K562 (cell line): Measurements from ENCODE around the gene TCF15. TPM values are rescaled to one million over a fixed set of nuclear protein-coding genes. Genes with fewer than 3 reads are reported as not detected.

Experiments used
- FUS ChIP-seq: fragments of 200-400 bp; formaldehyde crosslinking; optimal IDR thresholded peaks from 2 replicates; pipeline ENCODE3; 2017; ENCODE audit warnings: low read depth, low read length
- HDAC1 ChIP-seq, 2 experiments: fragments of 450-650 bp; IDR thresholded peaks; 2 replicates each; pipeline ENCODE4 v1.6.1; 2016 to 2017; ENCODE audit warnings: inconsistent platforms in 1 of 2, mild to moderate bottlenecking in 1 of 2, moderate library complexity in 1 of 2
- L3MBTL2 ChIP-seq: fragments of 450-650 bp; IDR thresholded peaks from 2 replicates; pipeline ENCODE4 v1.6.1; 2016; ENCODE audit warnings: mild to moderate bottlenecking, moderate library complexity
- NFIC ChIP-seq: fragments of 450-650 bp; IDR thresholded peaks from 2 replicates; pipeline ENCODE4 v1.6.1; 2017; ENCODE audit warnings: mild to moderate bottlenecking, inconsistent platforms
- RAD21 ChIP-seq, 2 experiments: fragments of 250-450 bp in 1 of 2; fragments of 450-650 bp in 1 of 2; sonication (Bioruptor Pico) in 1 of 2; formaldehyde crosslinking in 1 of 2; IDR thresholded peaks in 1 of 2; conservative IDR thresholded peaks in 1 of 2; 2 replicates each; pipeline versions ENCODE4 v1.4.0 to v1.8.0; 2020 to 2022; ENCODE audit warnings: mild to moderate bottlenecking in 2 of 2, moderate library complexity in 1 of 2
- RHOXF2B ChIP-seq: fragments of 250-450 bp; sonication (Bioruptor Pico); conservative IDR thresholded peaks from 2 replicates; pipeline ENCODE4 v1.5.1; 2021
- SMARCA4 ChIP-seq: fragments of 450-650 bp; IDR thresholded peaks from 2 replicates; pipeline ENCODE4 v1.6.1; 2016
- ZNF444 ChIP-seq: fragments of 250-450 bp; sonication (Bioruptor Pico); IDR thresholded peaks from 2 replicates; pipeline ENCODE4 v1.4.0; 2020; ENCODE audit warnings: mild to moderate bottlenecking, moderate library complexity
- polyA plus RNA-seq, 8 experiments: library from polyadenylated mRNA; depleted of rRNA in 4 of 8; stranded (reverse) in 5 of 8; unstranded in 3 of 8; fragments of >200 nt; fragmentation: Nextera tagmentation in 2 of 8; fragmentation: Illumina TruSeq in 1 of 8; extraction: Ambion mirVana in 2 of 8; extraction: Trizol in 1 of 8; gene quantifications; 2 replicates each; pipeline versions ENCODE4 v1.2.1 to v1.2.3, GENCODE V29; 2011 to 2014; ENCODE audit warnings: inconsistent platforms in 1 of 8, missing spikeins in 1 of 8
- total RNA-seq, 7 experiments: library from RNA; depleted of rRNA in 6 of 7; stranded (reverse); fragments of >200 nt in 6 of 7; fragmentation: Illumina TruSeq in 2 of 7; extraction: Trizol in 2 of 7; gene quantifications; 2 replicates each; pipeline versions ENCODE4 v1.2.1 to v1.2.3, GENCODE V29; 2011 to 2021; ENCODE audit warnings: low replicate concordance in 1 of 7
- TF ChIP-seq, protein P1 (sequence below): sonication (generic); formaldehyde crosslinking; IDR thresholded peaks from 2 replicates; pipeline ENCODE4 v1.8.1; 2023; ENCODE audit warnings: mild to moderate bottlenecking, missing genetic modification reagents
- TF ChIP-seq, protein P2 (sequence below): sonication (generic); formaldehyde crosslinking; IDR thresholded peaks from 2 replicates; pipeline ENCODE4 v1.8.0; 2022; ENCODE audit warnings: mild to moderate bottlenecking, missing genetic modification reagents
- TF ChIP-seq, protein P3 (sequence below), 2 experiments: IDR thresholded peaks; 2 replicates each; pipeline ENCODE4 v1.6.1; 2012; ENCODE audit warnings: improper control_type of control experiment in 2 of 2, low read depth in 2 of 2, low read length in 2 of 2, borderline replicate concordance in 1 of 2
- TF ChIP-seq, protein P4 (sequence below): fragments of 450-650 bp; IDR thresholded peaks from 2 replicates; pipeline ENCODE4 v1.6.1; 2018; ENCODE audit not compliant: partially characterized antibody

TCF15 gene
- total and polyA plus RNA-seq, 9 of the 15 experiments (the other 6 are each of a cell fraction or from before 2014, with no cell fraction given), result 0.04 to 5.0 (median 1.2) TPM

DNA sequence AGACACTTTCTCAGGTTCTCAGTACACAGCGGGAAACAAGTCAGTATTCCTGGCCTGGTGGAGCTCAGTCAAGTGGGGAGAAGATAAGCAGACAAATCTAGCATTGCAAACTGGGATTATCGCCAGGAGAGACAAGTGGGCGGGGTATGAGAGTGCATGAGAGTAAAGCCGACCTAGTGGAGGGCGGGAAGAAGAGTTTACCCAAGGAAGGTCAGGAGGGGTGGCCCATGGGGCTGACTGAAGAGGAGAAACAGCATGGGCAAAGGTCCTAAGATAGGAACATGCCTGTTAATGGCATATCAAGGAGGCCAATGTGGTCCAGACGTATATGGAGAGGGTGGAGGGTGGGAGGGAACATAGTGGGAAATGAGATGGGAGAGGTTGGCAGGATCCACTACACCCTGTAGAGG, 54.1 kb downstream of the TCF15 start (continued):
- TF ChIP-seq, protein P1, sequence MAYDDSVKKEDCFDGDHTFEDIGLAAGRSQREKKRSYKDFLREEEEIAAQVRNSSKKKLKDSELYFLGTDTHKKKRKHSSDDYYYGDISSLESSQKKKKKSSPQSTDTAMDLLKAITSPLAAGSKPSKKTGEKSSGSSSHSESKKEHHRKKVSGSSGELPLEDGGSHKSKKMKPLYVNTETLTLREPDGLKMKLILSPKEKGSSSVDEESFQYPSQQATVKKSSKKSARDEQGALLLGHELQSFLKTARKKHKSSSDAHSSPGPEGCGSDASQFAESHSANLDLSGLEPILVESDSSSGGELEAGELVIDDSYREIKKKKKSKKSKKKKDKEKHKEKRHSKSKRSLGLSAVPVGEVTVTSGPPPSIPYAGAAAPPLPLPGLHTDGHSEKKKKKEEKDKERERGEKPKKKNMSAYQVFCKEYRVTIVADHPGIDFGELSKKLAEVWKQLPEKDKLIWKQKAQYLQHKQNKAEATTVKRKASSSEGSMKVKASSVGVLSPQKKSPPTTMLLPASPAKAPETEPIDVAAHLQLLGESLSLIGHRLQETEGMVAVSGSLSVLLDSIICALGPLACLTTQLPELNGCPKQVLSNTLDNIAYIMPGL (CRISPR knock-in tag), result no peak
- TF ChIP-seq ZNF444 (CRISPR knock-in tag) (no peak), SMARCA4 (peak; percentile 29; the same call in 1 of the 2 replicates), L3MBTL2 (no peak), RHOXF2B (CRISPR knock-in tag) (no peak), FUS (no peak), RAD21 (CRISPR knock-in tag; conservative IDR thresholded peaks at IDR 0.05 in 1 of 2, IDR thresholded peaks at IDR 0.05 in 1 of 2) (no peak), NFIC (peak; percentile 72), HDAC1 (IDR thresholded peaks at IDR 0.05) (peak in 1 of 2 experiments; percentile 60; a peak in 1 of 4 replicates)
- TF ChIP-seq, protein P2, sequence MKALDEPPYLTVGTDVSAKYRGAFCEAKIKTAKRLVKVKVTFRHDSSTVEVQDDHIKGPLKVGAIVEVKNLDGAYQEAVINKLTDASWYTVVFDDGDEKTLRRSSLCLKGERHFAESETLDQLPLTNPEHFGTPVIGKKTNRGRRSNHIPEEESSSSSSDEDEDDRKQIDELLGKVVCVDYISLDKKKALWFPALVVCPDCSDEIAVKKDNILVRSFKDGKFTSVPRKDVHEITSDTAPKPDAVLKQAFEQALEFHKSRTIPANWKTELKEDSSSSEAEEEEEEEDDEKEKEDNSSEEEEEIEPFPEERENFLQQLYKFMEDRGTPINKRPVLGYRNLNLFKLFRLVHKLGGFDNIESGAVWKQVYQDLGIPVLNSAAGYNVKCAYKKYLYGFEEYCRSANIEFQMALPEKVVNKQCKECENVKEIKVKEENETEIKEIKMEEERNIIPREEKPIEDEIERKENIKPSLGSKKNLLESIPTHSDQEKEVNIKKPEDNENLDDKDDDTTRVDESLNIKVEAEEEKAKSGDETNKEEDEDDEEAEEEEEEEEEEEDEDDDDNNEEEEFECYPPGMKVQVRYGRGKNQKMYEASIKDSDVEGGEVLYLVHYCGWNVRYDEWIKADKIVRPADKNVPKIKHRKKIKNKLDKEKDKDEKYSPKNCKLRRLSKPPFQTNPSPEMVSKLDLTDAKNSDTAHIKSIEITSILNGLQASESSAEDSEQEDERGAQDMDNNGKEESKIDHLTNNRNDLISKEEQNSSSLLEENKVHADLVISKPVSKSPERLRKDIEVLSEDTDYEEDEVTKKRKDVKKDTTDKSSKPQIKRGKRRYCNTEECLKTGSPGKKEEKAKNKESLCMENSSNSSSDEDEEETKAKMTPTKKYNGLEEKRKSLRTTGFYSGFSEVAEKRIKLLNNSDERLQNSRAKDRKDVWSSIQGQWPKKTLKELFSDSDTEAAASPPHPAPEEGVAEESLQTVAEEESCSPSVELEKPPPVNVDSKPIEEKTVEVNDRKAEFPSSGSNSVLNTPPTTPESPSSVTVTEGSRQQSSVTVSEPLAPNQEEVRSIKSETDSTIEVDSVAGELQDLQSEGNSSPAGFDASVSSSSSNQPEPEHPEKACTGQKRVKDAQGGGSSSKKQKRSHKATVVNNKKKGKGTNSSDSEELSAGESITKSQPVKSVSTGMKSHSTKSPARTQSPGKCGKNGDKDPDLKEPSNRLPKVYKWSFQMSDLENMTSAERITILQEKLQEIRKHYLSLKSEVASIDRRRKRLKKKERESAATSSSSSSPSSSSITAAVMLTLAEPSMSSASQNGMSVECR (CRISPR knock-in tag), result no peak
- TF ChIP-seq, protein P3, sequence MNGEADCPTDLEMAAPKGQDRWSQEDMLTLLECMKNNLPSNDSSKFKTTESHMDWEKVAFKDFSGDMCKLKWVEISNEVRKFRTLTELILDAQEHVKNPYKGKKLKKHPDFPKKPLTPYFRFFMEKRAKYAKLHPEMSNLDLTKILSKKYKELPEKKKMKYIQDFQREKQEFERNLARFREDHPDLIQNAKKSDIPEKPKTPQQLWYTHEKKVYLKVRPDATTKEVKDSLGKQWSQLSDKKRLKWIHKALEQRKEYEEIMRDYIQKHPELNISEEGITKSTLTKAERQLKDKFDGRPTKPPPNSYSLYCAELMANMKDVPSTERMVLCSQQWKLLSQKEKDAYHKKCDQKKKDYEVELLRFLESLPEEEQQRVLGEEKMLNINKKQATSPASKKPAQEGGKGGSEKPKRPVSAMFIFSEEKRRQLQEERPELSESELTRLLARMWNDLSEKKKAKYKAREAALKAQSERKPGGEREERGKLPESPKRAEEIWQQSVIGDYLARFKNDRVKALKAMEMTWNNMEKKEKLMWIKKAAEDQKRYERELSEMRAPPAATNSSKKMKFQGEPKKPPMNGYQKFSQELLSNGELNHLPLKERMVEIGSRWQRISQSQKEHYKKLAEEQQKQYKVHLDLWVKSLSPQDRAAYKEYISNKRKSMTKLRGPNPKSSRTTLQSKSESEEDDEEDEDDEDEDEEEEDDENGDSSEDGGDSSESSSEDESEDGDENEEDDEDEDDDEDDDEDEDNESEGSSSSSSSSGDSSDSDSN (IDR thresholded peaks at IDR 0.05; ENCODE audit: borderline replicate concordance in 1 of 2, low read depth in 2 of 2, low read length in 2 of 2), result 0 out of 4 replicates have a peak, but pooled peaks of 1 of the 2 experiments have one; percentile 83
- TF ChIP-seq, protein P4, sequence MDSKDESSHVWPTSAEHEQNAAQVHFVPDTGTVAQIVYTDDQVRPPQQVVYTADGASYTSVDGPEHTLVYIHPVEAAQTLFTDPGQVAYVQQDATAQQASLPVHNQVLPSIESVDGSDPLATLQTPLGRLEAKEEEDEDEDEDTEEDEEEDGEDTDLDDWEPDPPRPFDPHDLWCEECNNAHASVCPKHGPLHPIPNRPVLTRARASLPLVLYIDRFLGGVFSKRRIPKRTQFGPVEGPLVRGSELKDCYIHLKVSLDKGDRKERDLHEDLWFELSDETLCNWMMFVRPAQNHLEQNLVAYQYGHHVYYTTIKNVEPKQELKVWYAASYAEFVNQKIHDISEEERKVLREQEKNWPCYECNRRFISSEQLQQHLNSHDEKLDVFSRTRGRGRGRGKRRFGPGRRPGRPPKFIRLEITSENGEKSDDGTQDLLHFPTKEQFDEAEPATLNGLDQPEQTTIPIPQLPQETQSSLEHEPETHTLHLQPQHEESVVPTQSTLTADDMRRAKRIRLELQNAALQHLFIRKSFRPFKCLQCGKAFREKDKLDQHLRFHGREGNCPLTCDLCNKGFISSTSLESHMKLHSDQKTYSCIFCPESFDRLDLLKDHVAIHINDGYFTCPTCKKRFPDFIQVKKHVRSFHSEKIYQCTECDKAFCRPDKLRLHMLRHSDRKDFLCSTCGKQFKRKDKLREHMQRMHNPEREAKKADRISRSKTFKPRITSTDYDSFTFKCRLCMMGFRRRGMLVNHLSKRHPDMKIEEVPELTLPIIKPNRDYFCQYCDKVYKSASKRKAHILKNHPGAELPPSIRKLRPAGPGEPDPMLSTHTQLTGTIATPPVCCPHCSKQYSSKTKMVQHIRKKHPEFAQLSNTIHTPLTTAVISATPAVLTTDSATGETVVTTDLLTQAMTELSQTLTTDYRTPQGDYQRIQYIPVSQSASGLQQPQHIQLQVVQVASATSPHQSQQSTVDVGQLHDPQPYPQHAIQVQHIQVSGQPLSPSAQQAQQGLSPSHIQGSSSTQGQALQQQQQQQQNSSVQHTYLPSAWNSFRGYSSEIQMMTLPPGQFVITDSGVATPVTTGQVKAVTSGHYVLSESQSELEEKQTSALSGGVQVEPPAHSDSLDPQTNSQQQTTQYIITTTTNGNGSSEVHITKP, result peak; percentile 17
